ENCODE measurements around the gene IRF4. TPM values are rescaled to one million over a fixed set of nuclear protein-coding genes. Genes with fewer than 3 reads are reported as not detected.

IRF4 gene
- polyA plus RNA-seq, 1 experiment: not detected

DNA sequence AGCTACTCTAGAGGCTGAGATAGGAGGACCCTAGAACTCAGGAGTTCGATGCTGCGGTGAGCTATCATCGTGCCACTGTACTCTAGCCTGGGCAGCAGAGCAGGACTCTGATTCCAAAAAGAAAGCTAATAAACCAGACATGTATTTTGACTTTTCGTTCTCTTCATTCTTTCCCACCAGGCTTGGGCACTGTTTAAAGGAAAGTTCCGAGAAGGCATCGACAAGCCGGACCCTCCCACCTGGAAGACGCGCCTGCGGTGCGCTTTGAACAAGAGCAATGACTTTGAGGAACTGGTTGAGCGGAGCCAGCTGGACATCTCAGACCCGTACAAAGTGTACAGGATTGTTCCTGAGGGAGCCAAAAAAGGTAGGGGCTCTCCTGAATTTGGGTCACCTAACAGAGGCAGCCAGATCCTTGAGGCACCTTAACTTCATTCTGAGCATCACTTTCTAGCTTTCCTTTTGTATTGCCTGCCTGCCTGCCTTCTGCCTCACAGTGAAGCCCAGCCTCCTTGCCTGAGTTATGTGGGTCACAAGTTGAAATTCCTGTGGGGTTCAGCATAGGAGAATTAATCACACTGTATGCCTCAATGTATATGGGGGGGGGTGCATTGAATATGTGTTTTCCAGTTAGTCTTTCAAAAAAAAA lies 3.2 kb downstream of the IRF4 start:
- DNase-seq (ENCODE audit: low read depth): no peak
- Histone ChIP-seq H3K4me3 (ENCODE audit: low read depth, low read length) (no peak overlapping the region), H3K27me3 (ENCODE audit: control insufficient read depth, insufficient read depth, low read length) (peaks cover 46% of the 10 kb centered on the region), H3K36me3 (ENCODE audit: control insufficient read depth, insufficient read depth, low read length) (no peaks in the 10 kb centered on the region)
- TF ChIP-seq, protein P1, sequence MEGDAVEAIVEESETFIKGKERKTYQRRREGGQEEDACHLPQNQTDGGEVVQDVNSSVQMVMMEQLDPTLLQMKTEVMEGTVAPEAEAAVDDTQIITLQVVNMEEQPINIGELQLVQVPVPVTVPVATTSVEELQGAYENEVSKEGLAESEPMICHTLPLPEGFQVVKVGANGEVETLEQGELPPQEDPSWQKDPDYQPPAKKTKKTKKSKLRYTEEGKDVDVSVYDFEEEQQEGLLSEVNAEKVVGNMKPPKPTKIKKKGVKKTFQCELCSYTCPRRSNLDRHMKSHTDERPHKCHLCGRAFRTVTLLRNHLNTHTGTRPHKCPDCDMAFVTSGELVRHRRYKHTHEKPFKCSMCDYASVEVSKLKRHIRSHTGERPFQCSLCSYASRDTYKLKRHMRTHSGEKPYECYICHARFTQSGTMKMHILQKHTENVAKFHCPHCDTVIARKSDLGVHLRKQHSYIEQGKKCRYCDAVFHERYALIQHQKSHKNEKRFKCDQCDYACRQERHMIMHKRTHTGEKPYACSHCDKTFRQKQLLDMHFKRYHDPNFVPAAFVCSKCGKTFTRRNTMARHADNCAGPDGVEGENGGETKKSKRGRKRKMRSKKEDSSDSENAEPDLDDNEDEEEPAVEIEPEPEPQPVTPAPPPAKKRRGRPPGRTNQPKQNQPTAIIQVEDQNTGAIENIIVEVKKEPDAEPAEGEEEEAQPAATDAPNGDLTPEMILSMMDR (IDR thresholded peaks at IDR 0.05; ENCODE audit: insufficient read depth, low read depth, low read length): no peak
- ChIA-PET POLR2A (no interaction called here), CTCF (no interaction called here)

DNA sequence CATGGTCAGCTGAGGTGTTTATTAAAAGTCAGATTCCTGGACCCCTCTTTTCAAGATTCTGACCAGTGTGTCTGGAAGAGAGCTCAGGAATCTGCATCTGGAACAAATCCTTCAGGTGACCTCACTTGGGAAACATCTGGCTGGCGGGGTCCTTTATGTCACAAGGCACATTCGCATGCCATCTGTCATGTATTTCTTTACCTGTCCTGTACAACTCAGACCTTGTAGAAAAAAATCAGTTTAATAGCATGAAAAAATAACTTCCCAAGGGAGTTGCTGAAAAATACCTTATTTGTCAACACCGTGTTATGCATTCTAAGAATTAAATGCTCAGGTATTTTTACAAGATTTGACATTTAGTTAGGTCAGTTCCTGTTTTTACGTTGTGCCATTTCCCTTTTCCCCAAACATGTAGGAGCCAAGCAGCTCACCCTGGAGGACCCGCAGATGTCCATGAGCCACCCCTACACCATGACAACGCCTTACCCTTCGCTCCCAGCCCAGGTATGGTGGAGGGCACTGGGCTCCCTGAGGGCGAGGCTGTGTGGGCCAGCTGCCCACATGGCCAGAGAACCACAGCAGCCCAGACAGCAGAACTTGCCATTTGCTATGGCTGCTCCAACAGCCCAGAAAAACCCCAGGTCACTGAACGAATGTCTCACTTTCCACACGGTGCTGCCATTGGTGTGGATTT lies 4.0 kb downstream of the IRF4 start:
- TF ChIP-seq, protein P1 (IDR thresholded peaks at IDR 0.05; ENCODE audit: insufficient read depth, low read depth, low read length): no peak
- Histone ChIP-seq H3K27me3 (ENCODE audit: control insufficient read depth, insufficient read depth, low read length) (peaks cover 42% of the 10 kb centered on the region), H3K36me3 (ENCODE audit: control insufficient read depth, insufficient read depth, low read length) (no peaks in the 10 kb centered on the region), H3K4me3 (ENCODE audit: low read depth, low read length) (no peak overlapping the region)
- DNase-seq (ENCODE audit: low read depth): no peak
- ChIA-PET CTCF (interaction anchor here (1.0 to 1.3 kb wide), 2 partner anchors 10 to 81 kb away, joined by 3 read pairs; no protein-coding TSS in a partner anchor), POLR2A (no interaction called here)

DNA sequence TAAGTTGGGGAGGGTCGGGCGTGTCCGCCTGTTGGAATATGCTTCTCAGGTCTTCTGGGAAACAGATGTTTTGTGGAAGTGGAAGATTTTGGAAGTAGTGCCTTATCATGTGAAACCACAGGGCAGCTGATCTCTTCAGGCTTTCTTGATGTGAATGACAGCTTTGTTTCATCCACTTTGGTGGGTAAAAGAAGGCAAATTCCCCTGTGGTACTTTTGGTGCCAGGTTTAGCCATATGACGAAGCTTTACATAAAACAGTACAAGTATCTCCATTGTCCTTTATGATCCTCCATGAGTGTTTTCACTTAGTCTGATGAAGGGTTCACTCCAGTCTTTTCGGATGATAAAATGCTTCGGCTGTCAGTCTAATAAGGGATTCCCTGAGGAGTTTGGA lies 4.6 kb downstream of the IRF4 start:
- POLR2A ChIA-PET: no interaction called here
- TF ChIP-seq, protein P1 (IDR thresholded peaks at IDR 0.05; ENCODE audit: insufficient read depth, low read depth, low read length): no peak
- CTCF ChIA-PET: interaction anchor here (1.0 to 1.3 kb wide), 2 partner anchors 11 to 80 kb away, joined by 3 read pairs; no protein-coding TSS in a partner anchor
- H3K4me3 ChIP-seq (ENCODE audit: low read depth, low read length): no peak overlapping the region
- no peaks in the 10 kb centered on the region for H3K36me3 ChIP-seq (ENCODE audit: control insufficient read depth, insufficient read depth, low read length)
- peaks cover 37% of the 10 kb centered on the region for H3K27me3 ChIP-seq (ENCODE audit: control insufficient read depth, insufficient read depth, low read length)
- no peak for DNase-seq (ENCODE audit: low read depth)

DNA sequence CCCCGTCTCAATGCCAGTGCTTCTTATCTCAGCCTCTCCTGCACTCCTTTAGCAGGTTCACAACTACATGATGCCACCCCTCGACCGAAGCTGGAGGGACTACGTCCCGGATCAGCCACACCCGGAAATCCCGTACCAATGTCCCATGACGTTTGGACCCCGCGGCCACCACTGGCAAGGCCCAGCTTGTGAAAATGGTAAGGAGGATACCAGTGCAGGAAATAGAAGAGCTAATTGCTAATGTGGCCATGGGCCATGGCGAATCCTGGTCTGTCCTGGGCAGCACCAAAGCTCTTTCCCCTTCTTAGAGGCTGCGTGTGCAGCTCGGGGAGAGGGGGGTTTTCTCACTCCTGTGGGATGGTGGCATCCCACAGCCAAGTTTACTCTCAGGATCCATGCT lies 5.5 kb downstream of the IRF4 start:
- TF ChIP-seq, protein P1 (IDR thresholded peaks at IDR 0.05; ENCODE audit: insufficient read depth, low read depth, low read length): no peak
- peaks cover 31% of the 10 kb centered on the region for H3K27me3 ChIP-seq (ENCODE audit: control insufficient read depth, insufficient read depth, low read length)
- CTCF ChIA-PET: interaction anchor here (1.3 kb wide), 1 partner anchor 12 kb away, joined by 5 read pairs; no protein-coding TSS in a partner anchor

DNA sequence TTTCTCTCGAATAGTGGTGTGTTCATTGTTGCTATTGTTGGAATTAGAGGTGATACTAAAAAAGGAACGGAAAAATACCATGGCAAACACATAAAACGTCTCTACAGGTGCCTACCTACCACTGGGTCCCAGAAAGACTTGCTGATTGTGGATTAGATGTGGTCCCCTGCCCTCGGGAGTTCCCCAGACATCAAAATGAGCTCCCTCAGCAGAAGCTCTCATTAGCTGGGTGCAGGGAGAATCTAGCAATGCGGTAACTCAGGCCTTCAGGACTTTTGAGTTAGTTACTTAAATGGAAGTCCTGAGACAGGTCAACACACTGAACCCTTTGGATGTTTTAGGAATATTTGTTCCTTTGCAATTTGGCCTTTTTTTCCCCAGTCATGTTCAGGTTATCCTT lies 6.1 kb downstream of the IRF4 start:
- Histone ChIP-seq H3K27me3 (ENCODE audit: control insufficient read depth, insufficient read depth, low read length) (peaks cover 25% of the 10 kb centered on the region), H3K36me3 (ENCODE audit: control insufficient read depth, insufficient read depth, low read length) (no peaks in the 10 kb centered on the region), H3K4me3 (ENCODE audit: low read depth, low read length) (no peak overlapping the region)
- POLR2A ChIA-PET: no interaction called here
- CTCF ChIA-PET: interaction anchor here (1.3 kb wide), 1 partner anchor 11 kb away, joined by 5 read pairs; no protein-coding TSS in a partner anchor
- TF ChIP-seq, protein P1 (IDR thresholded peaks at IDR 0.05; ENCODE audit: insufficient read depth, low read depth, low read length): no peak
- no peak for DNase-seq (ENCODE audit: low read depth)

More for the DNA sequence above, 5.5 kb downstream of the IRF4 start:
- H3K36me3 ChIP-seq (ENCODE audit: control insufficient read depth, insufficient read depth, low read length): no peaks in the 10 kb centered on the region
- H3K4me3 ChIP-seq (ENCODE audit: low read depth, low read length): no peak overlapping the region
- no peak for DNase-seq (ENCODE audit: low read depth)
- POLR2A ChIA-PET: no interaction called here
